Measurements from ENCODE around the gene HS6ST1. TPM values are rescaled to one million over a fixed set of nuclear protein-coding genes. Genes with fewer than 3 reads are reported as not detected.

HS6ST1 gene
- total RNA-seq, 2 experiments from 2014 or later, result 7.1 to 8.7 TPM

DNA sequence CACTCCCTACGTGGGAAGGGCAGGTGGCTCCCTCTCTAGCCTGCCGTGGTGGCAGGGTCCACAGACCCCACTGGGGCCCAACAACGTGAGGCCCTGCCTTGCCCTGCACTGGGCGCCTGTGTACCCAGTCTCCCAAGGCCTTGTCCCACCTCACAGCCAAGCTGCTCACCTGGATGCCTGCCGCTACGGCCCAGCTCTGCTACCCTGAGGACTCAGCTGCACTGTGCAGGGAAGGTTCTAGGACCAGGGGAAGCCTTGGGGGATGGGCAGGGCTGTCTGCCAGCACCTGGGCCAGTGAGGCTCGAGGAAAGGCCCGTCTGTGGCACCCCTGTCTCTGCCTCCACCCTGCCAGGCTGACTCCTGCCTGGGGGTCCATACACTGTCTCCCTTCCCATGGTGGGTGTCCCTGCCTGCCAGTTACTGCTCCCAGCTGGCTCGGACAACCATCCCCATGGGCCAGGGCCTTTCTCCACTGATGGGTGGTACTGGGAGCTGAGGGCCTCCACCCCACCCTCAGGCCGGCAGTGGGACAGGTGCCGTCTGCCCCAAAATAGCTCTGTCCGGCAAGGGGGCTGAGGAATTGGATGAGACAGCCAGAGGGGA lies 33.2 kb downstream of the HS6ST1 start:
- H3K4me3 Mint-ChIP-seq, result no peak overlapping the region
- ChIA-PET POLR2A (no interaction called here), CTCF (no interaction called here)
- Histone ChIP-seq H3K27me3 (ENCODE audit: control insufficient read depth in 1 of 2, insufficient read depth in 2 of 2, low read length in 2 of 2) (no peaks in the 10 kb centered on the region), H3K9me3 (ENCODE audit: control insufficient read depth in 1 of 2, insufficient read depth in 1 of 2, low read length in 2 of 2) (peaks cover 0 to under 1% of the 10 kb centered on the region in 2 experiments), H3K4me1 (ENCODE audit: insufficient read depth, low read length) (peaks cover 7% of the 10 kb centered on the region), H3K36me3 (ENCODE audit: insufficient read depth, low read length) (peaks cover 4% of the 10 kb centered on the region), H3K4me3 (ENCODE audit: low read length) (no peak overlapping the region), H3K27ac (ENCODE audit: low read depth in 1 of 2, low read length in 2 of 2) (no peak overlapping the region)
- H3K9me3 Mint-ChIP-seq, result no peaks in the 10 kb centered on the region
- no peak for ATAC-seq (ENCODE audit: poor library complexity)
- peaks cover 6% of the 10 kb centered on the region for H3K36me3 Mint-ChIP-seq (ENCODE audit: low read depth)
- H3K4me1 Mint-ChIP-seq (ENCODE audit: low read depth), result peaks cover 4% of the 10 kb centered on the region
- no peak for TF ChIP-seq CTCF (IDR thresholded peaks at IDR 0.05)
- no peaks in the 10 kb centered on the region for H3K27me3 Mint-ChIP-seq
- no peak overlapping the region for H3K27ac Mint-ChIP-seq
- intact Hi-C loops (cut with DNase I, micrococcal nuclease), result no loop called here
- DNase-seq, result peak in 1 of 14 experiments; percentile 3

- Histone ChIP-seq H3K4me3 (ENCODE audit: low read length) (no peak overlapping the region), H3K9me3 (ENCODE audit: control insufficient read depth in 1 of 2, insufficient read depth in 1 of 2, low read length in 2 of 2) (peaks cover 0 to 3% of the 10 kb centered on the region in 2 experiments), H3K4me1 (ENCODE audit: insufficient read depth, low read length) (peaks cover 13% of the 10 kb centered on the region), H3K27me3 (ENCODE audit: control insufficient read depth in 1 of 2, insufficient read depth in 2 of 2, low read length in 2 of 2) (no peaks in the 10 kb centered on the region), H3K27ac (ENCODE audit: low read depth in 1 of 2, low read length in 2 of 2) (no peak overlapping the region), H3K36me3 (ENCODE audit: insufficient read depth, low read length) (peaks cover 4% of the 10 kb centered on the region)
- Mint-ChIP-seq H3K27ac (no peak overlapping the region), H3K27me3 (no peaks in the 10 kb centered on the region), H3K36me3 (ENCODE audit: low read depth) (peaks cover 5% of the 10 kb centered on the region), H3K4me1 (ENCODE audit: low read depth) (peaks cover 4% of the 10 kb centered on the region), H3K9me3 (no peaks in the 10 kb centered on the region), H3K4me3 (no peak overlapping the region)
- CTCF ChIA-PET, result no interaction called here
- intact Hi-C loops (cut with DNase I, micrococcal nuclease), result no loop called here
- TF ChIP-seq CTCF (IDR thresholded peaks at IDR 0.05), result no peak
- POLR2A ChIA-PET, result no interaction called here
- ATAC-seq (ENCODE audit: poor library complexity) (no peak), DNase-seq (peak in 1 of 14 experiments; percentile 2)
These were observed 33.8 kb downstream of the HS6ST1 start for GRCh38 chr2:128284841-128285240.

DNA sequence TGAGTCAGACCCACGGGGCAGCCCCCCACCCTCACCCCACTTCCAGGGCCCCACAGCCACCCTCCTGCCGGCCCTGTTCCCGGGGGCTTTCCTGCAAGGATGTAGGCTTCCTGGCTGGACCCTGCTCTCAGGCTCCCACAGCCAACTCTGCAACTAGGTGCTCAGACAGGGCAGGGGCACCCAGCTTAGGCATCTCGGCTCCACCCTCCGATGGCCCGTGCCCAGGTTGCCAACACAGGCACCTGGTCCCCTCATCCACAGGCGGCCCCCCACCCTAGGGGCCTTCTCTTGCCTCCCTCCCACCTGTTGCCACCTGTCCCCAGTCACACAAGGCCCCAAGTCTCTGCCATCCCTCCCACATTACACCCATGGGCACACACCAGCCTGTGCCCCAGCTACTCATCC lies 34.6 kb downstream of the HS6ST1 start:
- Mint-ChIP-seq H3K36me3 (ENCODE audit: low read depth) (no peaks in the 10 kb centered on the region), H3K9me3 (no peaks in the 10 kb centered on the region), H3K4me1 (ENCODE audit: low read depth) (no peaks in the 10 kb centered on the region), H3K27ac (no peak overlapping the region), H3K27me3 (no peaks in the 10 kb centered on the region), H3K4me3 (no peak overlapping the region)
- no peak for DNase-seq
- H3K27ac ChIP-seq (ENCODE audit: low read depth in 1 of 2, low read length in 2 of 2), result no peak overlapping the region
- peaks cover 17% of the 10 kb centered on the region for H3K4me1 ChIP-seq (ENCODE audit: insufficient read depth, low read length)
- H3K4me3 ChIP-seq (ENCODE audit: low read length), result no peak overlapping the region
- CTCF ChIA-PET, result no interaction called here
- peaks cover 3% of the 10 kb centered on the region for H3K36me3 ChIP-seq (ENCODE audit: insufficient read depth, low read length)
- ATAC-seq (ENCODE audit: poor library complexity), result no peak
- TF ChIP-seq CTCF (IDR thresholded peaks at IDR 0.05), result no peak
- intact Hi-C loops (cut with DNase I, micrococcal nuclease), result no loop called here
- H3K9me3 ChIP-seq (ENCODE audit: control insufficient read depth in 1 of 2, insufficient read depth in 1 of 2, low read length in 2 of 2), result peaks cover 0 to 3% of the 10 kb centered on the region in 2 experiments
- no peaks in the 10 kb centered on the region for H3K27me3 ChIP-seq (ENCODE audit: control insufficient read depth in 1 of 2, insufficient read depth in 2 of 2, low read length in 2 of 2)
- POLR2A ChIA-PET, result no interaction called here
